ENCODE measurements around the gene MTIF2.

DNA sequence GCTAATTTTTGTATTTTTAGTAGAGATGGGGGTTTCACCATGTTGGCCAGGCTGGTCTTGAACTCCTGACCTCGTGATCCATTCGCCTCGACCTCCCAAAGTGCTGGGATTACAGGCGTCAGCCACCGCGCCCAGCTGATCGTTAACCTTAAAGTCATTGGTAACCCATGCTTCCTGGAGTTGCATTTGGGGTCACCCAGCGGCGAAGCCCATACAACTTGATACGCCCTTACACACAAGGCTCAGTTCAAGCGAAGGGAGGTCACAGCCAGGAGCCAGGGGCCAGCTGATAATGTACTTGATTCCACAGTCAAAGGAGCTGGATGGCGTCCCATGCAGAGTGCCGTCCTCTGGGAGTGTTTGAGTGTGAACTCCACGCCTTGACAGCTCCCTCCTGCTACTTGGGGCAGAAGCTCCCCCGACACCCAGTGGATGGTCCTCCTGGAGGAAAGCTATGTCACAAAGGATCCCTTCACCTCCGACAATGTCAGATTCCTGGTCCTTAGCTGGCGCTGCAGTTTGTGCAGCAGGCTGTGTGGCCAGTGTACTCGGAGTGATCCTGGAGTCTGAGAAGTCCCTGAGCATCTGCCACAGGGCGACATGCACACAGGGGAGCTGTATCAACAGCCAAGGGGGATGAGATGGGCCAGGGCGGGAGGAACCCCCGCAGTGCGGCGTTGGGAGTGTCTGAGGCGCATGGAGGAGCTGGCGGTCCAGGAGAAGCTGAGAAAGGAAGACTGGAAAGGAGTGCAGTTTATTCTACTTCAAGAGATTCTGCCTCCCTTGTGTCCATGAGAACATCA lies 44.9 kb downstream of the MTIF2 start:
- TF ChIP-seq, protein P1, sequence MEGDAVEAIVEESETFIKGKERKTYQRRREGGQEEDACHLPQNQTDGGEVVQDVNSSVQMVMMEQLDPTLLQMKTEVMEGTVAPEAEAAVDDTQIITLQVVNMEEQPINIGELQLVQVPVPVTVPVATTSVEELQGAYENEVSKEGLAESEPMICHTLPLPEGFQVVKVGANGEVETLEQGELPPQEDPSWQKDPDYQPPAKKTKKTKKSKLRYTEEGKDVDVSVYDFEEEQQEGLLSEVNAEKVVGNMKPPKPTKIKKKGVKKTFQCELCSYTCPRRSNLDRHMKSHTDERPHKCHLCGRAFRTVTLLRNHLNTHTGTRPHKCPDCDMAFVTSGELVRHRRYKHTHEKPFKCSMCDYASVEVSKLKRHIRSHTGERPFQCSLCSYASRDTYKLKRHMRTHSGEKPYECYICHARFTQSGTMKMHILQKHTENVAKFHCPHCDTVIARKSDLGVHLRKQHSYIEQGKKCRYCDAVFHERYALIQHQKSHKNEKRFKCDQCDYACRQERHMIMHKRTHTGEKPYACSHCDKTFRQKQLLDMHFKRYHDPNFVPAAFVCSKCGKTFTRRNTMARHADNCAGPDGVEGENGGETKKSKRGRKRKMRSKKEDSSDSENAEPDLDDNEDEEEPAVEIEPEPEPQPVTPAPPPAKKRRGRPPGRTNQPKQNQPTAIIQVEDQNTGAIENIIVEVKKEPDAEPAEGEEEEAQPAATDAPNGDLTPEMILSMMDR (IDR thresholded peaks at IDR 0.05; ENCODE audit: insufficient read depth, low read depth, low read length) = no peak
- TF ChIP-seq EZH2 (IDR thresholded peaks at IDR 0.05; ENCODE audit: insufficient read depth, low read length) = no peak
